K562 (cell line): Measurements from ENCODE around the gene SS18L1. TPM values are rescaled to one million over a fixed set of nuclear protein-coding genes. Genes with fewer than 3 reads are reported as not detected.

Source experiments
- ATAC-seq: fragments of 200-7000 bp; cut with Tn5 transposase; 3 replicates; pipeline ENCODE4 v1.9.1; 2020; ENCODE audit warnings: moderate library complexity
- BruUV-seq: library from RNA; stranded (reverse); fragments of 400-500 nt; replicated peaks from 2 replicates; lab custom pipeline; 2021; lab: Mats Ljungman, UMichigan
- CTCF ChIA-PET: fragments of 300-600 bp; formaldehyde crosslinking; extraction: SDS; loops from one replicate; lab custom pipeline; 2021; ENCODE audit warnings: low intra/inter-chr PET ratio; lab: Yijun Ruan, JAX
- POLR2A ChIA-PET: fragments of 300-600, 350-650 bp; sonication (Branson Sonifier 250); formaldehyde crosslinking; extraction: SDS; loops from one replicate; lab custom pipeline; 2021; ENCODE audit warnings: antibody characterized with exemption, inconsistent platforms; lab: Yijun Ruan, JAX
- DNase-seq, 4 experiments: peaks; one replicate each; pipeline versions ENCODE4 v3.0.0 to v3.0.0-alpha.2; 2011 to 2018; ENCODE audit warnings: low spot score in 3 of 4, mixed read lengths in 3 of 4; ENCODE audit errors: extremely low read depth in 1 of 4
- FAIRE-seq: peaks from 2 replicates; lab custom pipeline; 2011; peaks lifted over from hg19 to GRCh38; lab: Jason Lieb, UNC
- H2AFZ ChIP-seq: 2 replicates; pipeline ENCODE4 v1.6.0; 2011; ENCODE audit warnings: low read depth, low read length, control low read depth, inconsistent platforms
- H3K27ac ChIP-seq: fragments of 200-600 bp; 3 replicates; pipeline ENCODE4 v1.8.0; 2011; ENCODE audit warnings: low read depth, mild to moderate bottlenecking, control low read depth, inconsistent platforms, low read length, moderate library complexity, mixed read lengths; ENCODE audit errors: extremely low read depth
- H3K27me3 ChIP-seq, 2 experiments: fragments of 300-600 bp in 1 of 2; 2 replicates in 1 of 2; 3 replicates in 1 of 2; pipeline versions ENCODE4 v1.6.0 to v1.8.0; 2011; ENCODE audit warnings: inconsistent platforms in 2 of 2, low read length in 2 of 2, mild to moderate bottlenecking in 1 of 2, mixed read lengths in 1 of 2, moderate library complexity in 1 of 2; ENCODE audit not compliant: control insufficient read depth in 2 of 2, insufficient read depth in 2 of 2
- H3K36me3 ChIP-seq: fragments of 300-600 bp; 3 replicates; pipeline ENCODE4 v1.8.0; 2011; ENCODE audit warnings: mild to moderate bottlenecking, low read length, inconsistent platforms; ENCODE audit not compliant: control insufficient read depth, insufficient read depth
- H3K4me1 ChIP-seq, 2 experiments: fragments of 200-600 bp in 1 of 2; replicated peaks in 1 of 2; 2 replicates in 1 of 2; 3 replicates in 1 of 2; pipeline versions ENCODE4 v1.5.1 to v1.8.0; 2011; ENCODE audit warnings: inconsistent platforms in 2 of 2, low read length in 2 of 2, mild to moderate bottlenecking in 1 of 2, mixed read lengths in 1 of 2, moderate library complexity in 1 of 2; ENCODE audit not compliant: control insufficient read depth in 2 of 2, insufficient read depth in 2 of 2
- H3K4me2 ChIP-seq: 2 replicates; pipeline ENCODE4 v1.6.1; 2011; ENCODE audit warnings: low read length, control low read depth, inconsistent platforms, mixed read lengths; ENCODE audit not compliant: insufficient read depth
- H3K4me3 ChIP-seq: fragments of 200-600 bp; sonication (generic), shearing (Covaris generic); 2 replicates; pipeline ENCODE4 v1.5.1; 2016; ENCODE audit warnings: control low read depth, inconsistent platforms
- H3K79me2 ChIP-seq: fragments of 200-600 bp; 3 replicates; pipeline ENCODE4 v1.8.0; 2011; ENCODE audit warnings: low read length, inconsistent platforms; ENCODE audit not compliant: control insufficient read depth, insufficient read depth
- H3K9ac ChIP-seq, 2 experiments: 2 replicates each; pipeline versions ENCODE4 v1.6.0 to v1.6.1; 2011; ENCODE audit warnings: low read depth in 2 of 2, low read length in 2 of 2, control low read depth in 1 of 2, inconsistent platforms in 1 of 2, mild to moderate bottlenecking in 1 of 2, mixed read lengths in 1 of 2; ENCODE audit not compliant: insufficient read depth in 1 of 2
- H3K9me1 ChIP-seq: one replicate; pipeline ENCODE4 v1.6.0; 2011; ENCODE audit warnings: inconsistent platforms, mild to moderate bottlenecking, low read length, moderate library complexity; ENCODE audit not compliant: control insufficient read depth, insufficient read depth
- H3K9me3 ChIP-seq: replicated peaks from 2 replicates; pipeline ENCODE4 v1.5.1; 2011; ENCODE audit warnings: low read depth, low read length, inconsistent platforms; ENCODE audit not compliant: control insufficient read depth, insufficient read depth
- H4K20me1 ChIP-seq: replicated peaks from 2 replicates; pipeline ENCODE4 v1.6.1; 2011; ENCODE audit warnings: low read length, inconsistent platforms, mixed read lengths; ENCODE audit not compliant: control insufficient read depth, insufficient read depth
- FOXJ2 ChIP-seq: fragments of 200-800 bp; sonication (Bioruptor generic); IDR thresholded peaks from 2 replicates; pipeline ENCODE4 v1.6.1; 2016; ENCODE audit warnings: missing genetic modification characterization, missing compliant biosample characterization
- HCFC1 ChIP-seq: IDR thresholded peaks from 2 replicates; pipeline ENCODE4 v1.6.1; 2012; ENCODE audit warnings: low read depth, low read length, improper control_type of control experiment
- HMGN3 ChIP-seq: IDR thresholded peaks from 2 replicates; pipeline ENCODE4 v1.6.1; 2011; ENCODE audit warnings: borderline replicate concordance, low read depth, mild to moderate bottlenecking, mixed read lengths, low read length; ENCODE audit not compliant: insufficient read length; ENCODE audit errors: extremely low read depth
- SRSF7 ChIP-seq: fragments of 200-400 bp; formaldehyde crosslinking; optimal IDR thresholded peaks from 2 replicates; pipeline ENCODE3; 2017; ENCODE audit warnings: mild to moderate bottlenecking, low read depth, low read length
- ZNF232 ChIP-seq: sonication (generic); formaldehyde crosslinking; IDR thresholded peaks from 2 replicates; pipeline ENCODE4 v1.8.0; 2022; ENCODE audit warnings: mild to moderate bottlenecking, missing genetic modification reagents
- ZNF316 ChIP-seq: fragments of 450-650 bp; IDR thresholded peaks from 2 replicates; pipeline ENCODE4 v1.6.1; 2016
- ZNF584 ChIP-seq: fragments of 200-800 bp; sonication (Bioruptor generic); IDR thresholded peaks from 2 replicates; pipeline ENCODE4 v1.6.1; 2016; ENCODE audit warnings: low read depth, mild to moderate bottlenecking, missing genetic modification characterization, missing compliant biosample characterization
- ZNF696 ChIP-seq: fragments of 250-450 bp; sonication (Bioruptor Pico); conservative IDR thresholded peaks from 2 replicates; pipeline ENCODE4 v1.4.0; 2020; ENCODE audit warnings: mild to moderate bottlenecking, moderate library complexity
- WGBS: fragments of 100-300 bp; shearing (Covaris generic); methylation state at CpG from one replicate; pipeline ENCODE4 v1.1.6; 2016; ENCODE audit warnings: low coverage, mixed read lengths; ENCODE audit not compliant: insufficient coverage; ENCODE audit errors: missing lambda C conversion rate; 5-methylcytosine and 5-hydroxymethylcytosine counted together
- in situ Hi-C: fragments of 300-500 bp; cut with MboI; formaldehyde crosslinking; loops from 4 replicates; pipeline ENCODE4 v1.15.0; 2018; ENCODE audit warnings: inconsistent platforms, mixed read lengths
- intact Hi-C: fragments of 100-400 bp; cut with micrococcal nuclease; formaldehyde crosslinking; loops from 2 replicates; pipeline ENCODE4 v1.14.2; 2022
- polyA plus RNA-seq, 8 experiments: library from polyadenylated mRNA; depleted of rRNA in 4 of 8; stranded (reverse) in 5 of 8; unstranded in 3 of 8; fragments of >200 nt; fragmentation: Nextera tagmentation in 2 of 8; fragmentation: Illumina TruSeq in 1 of 8; extraction: Ambion mirVana in 2 of 8; extraction: Trizol in 1 of 8; gene quantifications; 2 replicates each; pipeline versions ENCODE4 v1.2.1 to v1.2.3, GENCODE V29; 2011 to 2014; ENCODE audit warnings: inconsistent platforms in 1 of 8, missing spikeins in 1 of 8
- total RNA-seq, 7 experiments: library from RNA; depleted of rRNA in 6 of 7; stranded (reverse); fragments of >200 nt in 6 of 7; fragmentation: Illumina TruSeq in 2 of 7; extraction: Trizol in 2 of 7; gene quantifications; 2 replicates each; pipeline versions ENCODE4 v1.2.1 to v1.2.3, GENCODE V29; 2011 to 2021; ENCODE audit warnings: low replicate concordance in 1 of 7
- TF ChIP-seq, protein P1 (sequence below): fragments of 450-650 bp; IDR thresholded peaks from 2 replicates; pipeline ENCODE4 v1.6.1; 2016
- TF ChIP-seq, protein P2 (sequence below): fragments of 200-800 bp; sonication (Bioruptor generic); IDR thresholded peaks from 2 replicates; pipeline ENCODE4 v1.6.1; 2016; ENCODE audit warnings: missing genetic modification characterization, missing compliant biosample characterization
- TF ChIP-seq, protein P3 (sequence below): sonication (generic); formaldehyde crosslinking; IDR thresholded peaks from 2 replicates; pipeline ENCODE4 v1.8.0; 2023; ENCODE audit warnings: mild to moderate bottlenecking, missing genetic modification reagents

SS18L1 gene
- total and polyA plus RNA-seq, 9 of the 15 experiments (the other 6 are each of a cell fraction or from before 2014, with no cell fraction given) = 2.7 to 28.3 (median 15.1) TPM

DNA sequence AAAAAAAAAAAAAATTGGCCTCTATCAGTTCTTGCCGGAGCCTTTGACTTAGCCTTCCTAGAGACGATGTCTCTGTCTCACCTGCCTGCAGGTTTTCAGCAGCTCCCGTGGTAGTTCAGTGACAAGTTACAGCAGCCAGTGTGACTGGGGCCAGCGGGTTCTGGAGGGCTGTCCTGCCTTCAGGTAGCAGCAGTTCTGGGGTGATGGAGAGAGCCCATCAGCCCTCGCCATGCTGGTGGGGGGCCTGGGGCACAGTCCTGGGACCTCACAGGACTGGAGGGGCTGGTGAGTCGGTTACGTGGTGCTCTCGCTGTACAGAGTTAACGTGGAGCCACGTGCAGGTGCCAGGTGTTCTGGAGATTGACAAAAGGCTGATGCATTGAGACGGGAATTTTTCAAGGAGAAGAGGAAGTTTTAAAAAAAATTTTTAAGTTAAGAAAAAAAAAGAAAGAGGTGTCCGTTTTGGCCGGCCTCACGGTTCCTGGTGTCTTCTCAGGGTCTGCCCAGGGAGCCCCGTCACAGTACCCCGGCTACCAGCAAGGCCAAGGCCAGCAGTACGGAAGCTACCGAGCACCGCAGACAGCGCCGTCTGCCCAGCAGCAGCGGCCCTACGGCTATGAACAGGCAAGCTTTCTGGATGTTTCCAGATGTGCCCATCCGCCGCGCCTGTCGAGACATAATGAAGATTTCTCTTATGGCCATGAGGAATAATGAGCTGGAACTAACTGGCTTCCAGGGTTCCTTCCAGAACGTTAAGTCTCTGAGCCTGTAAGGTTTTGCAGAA lies 30.6 kb downstream of the SS18L1 start:
- Histone ChIP-seq H3K79me2 (no peaks in the 10 kb centered on the region), H3K9me3 (no peaks in the 10 kb centered on the region), H3K4me1 (no peaks in the 10 kb centered on the region), H3K27me3 (no peaks in the 10 kb centered on the region), H3K4me3 (no peak overlapping the region), H3K36me3 (peaks cover 58% of the 10 kb centered on the region; the same call in 1 of the 3 replicates), H3K4me2 (no peak overlapping the region), H3K27ac (no peak overlapping the region), H3K9me1 (no peaks in the 10 kb centered on the region), H3K9ac (no peak overlapping the region), H4K20me1 (0 out of 2 replicates have a peak, but pooled peaks cover under 1% of the 10 kb centered on the region), H2AFZ (no peak overlapping the region)
- no TSS peak for BruUV-seq
- FAIRE-seq (no peak), DNase-seq (no peak), ATAC-seq (no peak)
- CTCF ChIA-PET = no interaction called here
- intact Hi-C loops = no loop called here
- in situ Hi-C loops = no loop called here
- POLR2A ChIA-PET = interaction anchor here (0.6 kb wide), 2 partner anchors 18 to 894 kb away, joined by 3 read pairs; no protein-coding TSS in a partner anchor
- 95% methylated on average over 24 of the region's 28 CpGs for WGBS
- no peak for TF ChIP-seq HMGN3
- no peak for TF ChIP-seq ZNF584 (CRISPR knock-in tag)
- TF ChIP-seq SRSF7 = no peak
- no peak for TF ChIP-seq ZNF696 (CRISPR knock-in tag)
- TF ChIP-seq, protein P1, sequence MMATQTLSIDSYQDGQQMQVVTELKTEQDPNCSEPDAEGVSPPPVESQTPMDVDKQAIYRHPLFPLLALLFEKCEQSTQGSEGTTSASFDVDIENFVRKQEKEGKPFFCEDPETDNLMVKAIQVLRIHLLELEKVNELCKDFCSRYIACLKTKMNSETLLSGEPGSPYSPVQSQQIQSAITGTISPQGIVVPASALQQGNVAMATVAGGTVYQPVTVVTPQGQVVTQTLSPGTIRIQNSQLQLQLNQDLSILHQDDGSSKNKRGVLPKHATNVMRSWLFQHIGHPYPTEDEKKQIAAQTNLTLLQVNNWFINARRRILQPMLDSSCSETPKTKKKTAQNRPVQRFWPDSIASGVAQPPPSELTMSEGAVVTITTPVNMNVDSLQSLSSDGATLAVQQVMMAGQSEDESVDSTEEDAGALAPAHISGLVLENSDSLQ = no peak
- TF ChIP-seq ZNF232 (CRISPR knock-in tag) = no peak
- TF ChIP-seq HCFC1 = no peak
- TF ChIP-seq, protein P2, sequence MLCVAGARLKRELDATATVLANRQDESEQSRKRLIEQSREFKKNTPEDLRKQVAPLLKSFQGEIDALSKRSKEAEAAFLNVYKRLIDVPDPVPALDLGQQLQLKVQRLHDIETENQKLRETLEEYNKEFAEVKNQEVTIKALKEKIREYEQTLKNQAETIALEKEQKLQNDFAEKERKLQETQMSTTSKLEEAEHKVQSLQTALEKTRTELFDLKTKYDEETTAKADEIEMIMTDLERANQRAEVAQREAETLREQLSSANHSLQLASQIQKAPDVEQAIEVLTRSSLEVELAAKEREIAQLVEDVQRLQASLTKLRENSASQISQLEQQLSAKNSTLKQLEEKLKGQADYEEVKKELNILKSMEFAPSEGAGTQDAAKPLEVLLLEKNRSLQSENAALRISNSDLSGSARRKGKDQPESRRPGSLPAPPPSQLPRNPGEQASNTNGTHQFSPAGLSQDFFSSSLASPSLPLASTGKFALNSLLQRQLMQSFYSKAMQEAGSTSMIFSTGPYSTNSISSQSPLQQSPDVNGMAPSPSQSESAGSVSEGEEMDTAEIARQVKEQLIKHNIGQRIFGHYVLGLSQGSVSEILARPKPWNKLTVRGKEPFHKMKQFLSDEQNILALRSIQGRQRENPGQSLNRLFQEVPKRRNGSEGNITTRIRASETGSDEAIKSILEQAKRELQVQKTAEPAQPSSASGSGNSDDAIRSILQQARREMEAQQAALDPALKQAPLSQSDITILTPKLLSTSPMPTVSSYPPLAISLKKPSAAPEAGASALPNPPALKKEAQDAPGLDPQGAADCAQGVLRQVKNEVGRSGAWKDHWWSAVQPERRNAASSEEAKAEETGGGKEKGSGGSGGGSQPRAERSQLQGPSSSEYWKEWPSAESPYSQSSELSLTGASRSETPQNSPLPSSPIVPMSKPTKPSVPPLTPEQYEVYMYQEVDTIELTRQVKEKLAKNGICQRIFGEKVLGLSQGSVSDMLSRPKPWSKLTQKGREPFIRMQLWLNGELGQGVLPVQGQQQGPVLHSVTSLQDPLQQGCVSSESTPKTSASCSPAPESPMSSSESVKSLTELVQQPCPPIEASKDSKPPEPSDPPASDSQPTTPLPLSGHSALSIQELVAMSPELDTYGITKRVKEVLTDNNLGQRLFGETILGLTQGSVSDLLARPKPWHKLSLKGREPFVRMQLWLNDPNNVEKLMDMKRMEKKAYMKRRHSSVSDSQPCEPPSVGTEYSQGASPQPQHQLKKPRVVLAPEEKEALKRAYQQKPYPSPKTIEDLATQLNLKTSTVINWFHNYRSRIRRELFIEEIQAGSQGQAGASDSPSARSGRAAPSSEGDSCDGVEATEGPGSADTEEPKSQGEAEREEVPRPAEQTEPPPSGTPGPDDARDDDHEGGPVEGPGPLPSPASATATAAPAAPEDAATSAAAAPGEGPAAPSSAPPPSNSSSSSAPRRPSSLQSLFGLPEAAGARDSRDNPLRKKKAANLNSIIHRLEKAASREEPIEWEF (CRISPR knock-in tag) = no peak
- TF ChIP-seq, protein P3, sequence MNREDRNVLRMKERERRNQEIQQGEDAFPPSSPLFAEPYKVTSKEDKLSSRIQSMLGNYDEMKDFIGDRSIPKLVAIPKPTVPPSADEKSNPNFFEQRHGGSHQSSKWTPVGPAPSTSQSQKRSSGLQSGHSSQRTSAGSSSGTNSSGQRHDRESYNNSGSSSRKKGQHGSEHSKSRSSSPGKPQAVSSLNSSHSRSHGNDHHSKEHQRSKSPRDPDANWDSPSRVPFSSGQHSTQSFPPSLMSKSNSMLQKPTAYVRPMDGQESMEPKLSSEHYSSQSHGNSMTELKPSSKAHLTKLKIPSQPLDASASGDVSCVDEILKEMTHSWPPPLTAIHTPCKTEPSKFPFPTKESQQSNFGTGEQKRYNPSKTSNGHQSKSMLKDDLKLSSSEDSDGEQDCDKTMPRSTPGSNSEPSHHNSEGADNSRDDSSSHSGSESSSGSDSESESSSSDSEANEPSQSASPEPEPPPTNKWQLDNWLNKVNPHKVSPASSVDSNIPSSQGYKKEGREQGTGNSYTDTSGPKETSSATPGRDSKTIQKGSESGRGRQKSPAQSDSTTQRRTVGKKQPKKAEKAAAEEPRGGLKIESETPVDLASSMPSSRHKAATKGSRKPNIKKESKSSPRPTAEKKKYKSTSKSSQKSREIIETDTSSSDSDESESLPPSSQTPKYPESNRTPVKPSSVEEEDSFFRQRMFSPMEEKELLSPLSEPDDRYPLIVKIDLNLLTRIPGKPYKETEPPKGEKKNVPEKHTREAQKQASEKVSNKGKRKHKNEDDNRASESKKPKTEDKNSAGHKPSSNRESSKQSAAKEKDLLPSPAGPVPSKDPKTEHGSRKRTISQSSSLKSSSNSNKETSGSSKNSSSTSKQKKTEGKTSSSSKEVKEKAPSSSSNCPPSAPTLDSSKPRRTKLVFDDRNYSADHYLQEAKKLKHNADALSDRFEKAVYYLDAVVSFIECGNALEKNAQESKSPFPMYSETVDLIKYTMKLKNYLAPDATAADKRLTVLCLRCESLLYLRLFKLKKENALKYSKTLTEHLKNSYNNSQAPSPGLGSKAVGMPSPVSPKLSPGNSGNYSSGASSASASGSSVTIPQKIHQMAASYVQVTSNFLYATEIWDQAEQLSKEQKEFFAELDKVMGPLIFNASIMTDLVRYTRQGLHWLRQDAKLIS (CRISPR knock-in tag) = no peak
- no peak for TF ChIP-seq ZNF316
- no peak for TF ChIP-seq FOXJ2 (tag)
